ENCODE measurements around the gene ADH6.
"Not testable (repeated sequence)": the region's sequence is repeated elsewhere in the genome, so short reads cannot be mapped to it uniquely, and the experiment has no call there.

Gene ADH6

GRCh38 chr4:99189900-99190299 is 29.1 kb downstream of the ADH6 start:
- DNase-seq = not testable (repeated sequence)

DNA sequence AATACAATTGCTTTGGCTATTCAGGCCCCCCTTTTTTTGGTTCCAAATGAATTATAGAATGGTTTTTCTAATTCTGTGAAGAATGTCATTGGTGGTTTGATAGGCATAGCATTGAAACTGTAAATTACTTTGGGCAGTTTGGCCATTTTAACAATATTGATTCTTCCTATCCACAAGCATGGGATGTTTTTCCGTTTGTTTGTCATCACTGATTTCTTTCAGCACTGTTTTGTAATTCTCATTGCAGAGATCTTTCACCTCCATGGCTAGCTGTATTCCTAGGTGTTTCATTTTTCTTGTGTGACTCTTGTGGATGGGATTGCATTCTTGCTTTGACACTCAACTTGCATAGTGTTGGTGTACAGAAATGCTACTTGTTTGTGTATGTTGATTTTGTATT is 33.0 kb downstream of the ADH6 start:
- no peak for DNase-seq

GRCh38 chr4:99185581-99185980 is 33.5 kb downstream of the ADH6 start:
- DNase-seq = no peak

DNA sequence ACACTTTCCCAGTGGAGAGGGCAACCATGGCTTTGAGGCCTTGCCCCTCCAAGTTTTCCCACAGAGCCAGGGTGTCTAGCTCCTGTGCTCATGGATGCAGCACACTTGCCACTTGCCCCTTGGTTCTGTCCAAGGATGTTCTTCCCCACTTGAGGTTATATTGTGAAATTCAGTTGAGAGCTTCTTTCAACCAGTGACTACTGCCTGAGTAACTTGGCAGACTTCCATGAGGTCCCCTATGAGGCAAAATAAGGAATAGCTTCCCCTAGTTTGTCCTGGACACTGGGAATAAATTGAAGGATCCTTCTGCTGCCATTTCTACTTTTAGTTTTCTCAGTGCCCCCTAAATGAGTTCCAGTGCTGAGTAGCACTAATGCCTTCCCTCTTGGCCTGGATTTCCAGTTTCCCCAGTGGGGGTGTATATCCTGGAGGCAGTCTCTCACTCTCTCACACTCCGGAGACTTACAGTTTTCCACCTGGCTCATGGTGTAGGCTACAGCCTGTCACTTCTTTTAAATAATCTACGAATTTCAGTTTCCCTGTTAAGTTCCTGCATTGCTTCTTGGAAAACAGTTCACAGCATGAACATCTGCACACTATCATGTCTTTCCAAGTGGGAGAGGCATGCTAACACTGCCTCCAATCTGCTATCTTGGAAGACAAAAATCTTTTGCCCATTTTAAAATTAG is 38.5 kb downstream of the ADH6 start:
- no peak for DNase-seq

DNA sequence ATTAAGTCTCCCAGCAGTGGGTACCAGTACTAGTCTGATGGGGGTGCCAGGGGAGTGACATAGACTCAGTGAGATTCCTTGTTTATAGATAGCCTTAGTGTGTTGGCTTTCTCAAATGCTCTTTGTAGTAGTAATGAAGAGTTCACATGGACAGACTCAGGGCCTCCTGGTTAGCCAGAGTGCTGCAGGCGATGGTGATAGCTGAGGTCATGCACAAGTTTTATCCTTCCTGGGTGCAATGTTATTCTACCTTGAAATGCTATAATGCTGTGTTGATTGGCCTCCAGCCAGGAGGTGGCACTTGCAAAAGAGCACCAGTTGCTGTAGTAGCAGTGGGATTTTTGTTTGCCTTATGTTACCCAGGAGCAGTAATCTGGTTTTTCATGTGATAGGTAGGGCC is 39.4 kb downstream of the ADH6 start:
- no peak for DNase-seq

- no peak for DNase-seq
These were observed 39.9 kb downstream of the ADH6 start for GRCh38 chr4:99179178-99179577.

- DNase-seq = no peak
These were observed 52.5 kb downstream of the ADH6 start for GRCh38 chr4:99166544-99166943.

- DNase-seq = no peak
These were observed 53.1 kb downstream of the ADH6 start for GRCh38 chr4:99165978-99166377.

- DNase-seq = no peak
These were observed 57.5 kb downstream of the ADH6 start for GRCh38 chr4:99161373-99162099.

DNA sequence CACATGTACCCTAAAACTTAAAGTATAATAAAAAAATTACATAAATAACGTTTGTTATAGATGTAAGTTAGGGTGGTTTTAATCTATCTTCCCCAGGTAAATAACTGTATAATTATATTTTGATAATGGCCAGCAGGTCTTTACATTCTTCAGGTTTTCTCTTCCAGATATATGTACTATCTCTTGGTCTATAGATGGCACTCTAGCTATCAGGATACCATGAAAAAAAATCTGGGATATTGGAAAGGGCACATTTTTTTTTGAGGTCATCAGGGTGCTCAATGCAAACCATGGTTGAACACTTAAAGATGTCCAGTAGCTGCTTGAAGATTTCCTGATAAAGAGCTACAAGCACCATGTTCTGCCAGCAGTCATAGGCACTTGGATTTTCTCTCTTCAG is 59.3 kb downstream of the ADH6 start:
- DNase-seq = no peak

- DNase-seq = no peak
These were observed 61.5 kb downstream of the ADH6 start for GRCh38 chr4:99157478-99157935.

DNA sequence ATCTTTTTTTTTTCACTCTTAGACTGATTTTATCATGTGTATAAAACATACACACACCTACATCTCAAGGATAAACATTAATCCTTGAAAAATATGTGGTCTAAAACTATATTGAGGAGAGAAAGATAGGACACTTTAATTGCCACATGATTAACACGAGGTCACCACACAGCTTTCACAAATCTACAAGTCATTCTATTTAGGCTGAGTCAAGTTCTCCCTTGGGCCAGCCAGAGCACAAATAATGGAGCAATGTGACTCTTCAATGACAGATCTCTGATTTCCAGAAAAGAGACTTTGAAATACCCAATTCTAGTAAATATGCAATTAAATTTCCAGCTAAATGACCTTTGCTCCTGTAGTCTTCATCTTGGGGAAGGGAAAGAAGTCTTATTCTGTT is 62.1 kb downstream of the ADH6 start:
- no peak for DNase-seq

GRCh38 chr4:99154658-99155342 is 64.2 kb downstream of the ADH6 start:
- no peak for DNase-seq

All from NCI-H1694 (cell line).